Stimulated activated CD8-positive, alpha-beta memory T cell treated with anti-CD3 and anti-CD28 coated beads, Interleukin-4, amount 100 ng/mL, for 24 hours (primary cell): ENCODE data around the gene QKI.

Source experiments
- DNase-seq: peaks from one replicate; pipeline ENCODE4 v3.0.0-alpha.2; 2020; ENCODE audit warnings: low read depth

QKI gene

GRCh38 chr6:163487606-163488005, 73.1 kb downstream of the QKI start:
- no peak for DNase-seq

- no peak for DNase-seq
These were observed 75.1 kb downstream of the QKI start for GRCh38 chr6:163489584-163489983.

GRCh38 chr6:163490826-163491577, 76.5 kb downstream of the QKI start:
- DNase-seq = no peak

- DNase-seq = no peak
These were observed 77.3 kb downstream of the QKI start for GRCh38 chr6:163491737-163492300.

- DNase-seq = no peak
These were observed 79.8 kb downstream of the QKI start for GRCh38 chr6:163494279-163494727.

GRCh38 chr6:163496205-163496604, 81.7 kb downstream of the QKI start:
- no peak for DNase-seq

GRCh38 chr6:163500105-163500504, 85.6 kb downstream of the QKI start:
- no peak for DNase-seq

- no peak for DNase-seq
These were observed 86.5 kb downstream of the QKI start for GRCh38 chr6:163501026-163501425.

GRCh38 chr6:163501439-163501838, 86.9 kb downstream of the QKI start:
- no peak for DNase-seq

- no peak for DNase-seq
These were observed 90.6 kb downstream of the QKI start for GRCh38 chr6:163504984-163505640.

- no peak for DNase-seq
These were observed 93.4 kb downstream of the QKI start for GRCh38 chr6:163507965-163508364.

GRCh38 chr6:163513003-163513402, 98.5 kb downstream of the QKI start:
- DNase-seq = no peak

- no peak for DNase-seq
These were observed 99.2 kb downstream of the QKI start for GRCh38 chr6:163513570-163514166.

- no peak for DNase-seq
These were observed 102.4 kb downstream of the QKI start for GRCh38 chr6:163516908-163517307.

GRCh38 chr6:163520956-163521355, 106.4 kb downstream of the QKI start:
- DNase-seq = no peak

GRCh38 chr6:163522033-163522432, 107.5 kb downstream of the QKI start:
- DNase-seq = no peak

- DNase-seq = no peak
These were observed 111.4 kb downstream of the QKI start for GRCh38 chr6:163525926-163526325.

GRCh38 chr6:163526346-163526745, 111.8 kb downstream of the QKI start:
- no peak for DNase-seq

- no peak for DNase-seq
These were observed 112.8 kb downstream of the QKI start for GRCh38 chr6:163527291-163527690.

- no peak for DNase-seq
These were observed 115.1 kb downstream of the QKI start for GRCh38 chr6:163529605-163530004.

GRCh38 chr6:163530406-163530805, 115.9 kb downstream of the QKI start:
- no peak for DNase-seq

GRCh38 chr6:163531122-163531521, 116.6 kb downstream of the QKI start:
- DNase-seq = no peak

- DNase-seq = no peak
These were observed 118.1 kb downstream of the QKI start for GRCh38 chr6:163532526-163533078.
